BLaER1 (cell line): ENCODE data around the gene SRR.
"Not testable (repeated sequence)": the region's sequence is repeated elsewhere in the genome, so short reads cannot be mapped to it uniquely, and the experiment has no call there.

Source experiments
- H3K27ac ChIP-seq: shearing (Covaris generic); formaldehyde crosslinking; 2 replicates; pipeline ENCODE4 v1.8.1; 2022
- H3K27me3 ChIP-seq: shearing (Covaris generic); formaldehyde crosslinking; 2 replicates; pipeline ENCODE4 v1.8.1; 2022
- H3K36me3 ChIP-seq: shearing (Covaris generic); formaldehyde crosslinking; 2 replicates; pipeline ENCODE4 v1.8.1; 2022
- H3K4me1 ChIP-seq: shearing (Covaris generic); formaldehyde crosslinking; 2 replicates; pipeline ENCODE4 v1.8.1; 2022
- H3K4me2 ChIP-seq: shearing (Covaris generic); formaldehyde crosslinking; 2 replicates; pipeline ENCODE4 v1.8.1; 2022
- H3K4me3 ChIP-seq: shearing (Covaris generic); formaldehyde crosslinking; 2 replicates; pipeline ENCODE4 v1.8.1; 2022
- H3K9ac ChIP-seq: shearing (Covaris generic); formaldehyde crosslinking; 2 replicates; pipeline ENCODE4 v1.8.1; 2022
- H3K9me3 ChIP-seq: shearing (Covaris generic); formaldehyde crosslinking; 2 replicates; pipeline ENCODE4 v1.8.1; 2022
- H4K20me1 ChIP-seq: shearing (Covaris generic); formaldehyde crosslinking; 2 replicates; pipeline ENCODE4 v1.8.1; 2022
- Cebpa-rat ChIP-seq: shearing (Covaris generic); IDR thresholded peaks from 2 replicates; pipeline ENCODE4 v1.8.1; 2022

Gene SRR

GRCh38 chr17:2303204-2304188, at the start of gene SRR, which contains the start of gene SMG6:
SRR (plus strand) TSS chr17:2303950; CDS start chr17:2315561, 11,611 bp downstream.
SMG6 (minus strand) TSS chr17:2303785; CDS start chr17:2303720, 65 bp downstream.
- H3K27me3 ChIP-seq: no peaks in the 10 kb centered on the region
- H3K36me3 ChIP-seq: peaks cover 29% of the 10 kb centered on the region
- peak within 1 kb of the TSS; percentile 90 for H3K4me3 ChIP-seq
- peak within 1 kb of the TSS; percentile 91 for H3K27ac ChIP-seq
- H3K9me3 ChIP-seq: no peaks in the 10 kb centered on the region
- H4K20me1 ChIP-seq: peaks cover 49% of the 10 kb centered on the region
- H3K9ac ChIP-seq: peak within 1 kb of the TSS; percentile 93
- TF ChIP-seq Cebpa-rat: no peak
- H3K4me2 ChIP-seq: peak within 1 kb of the TSS; percentile 89
- H3K4me1 ChIP-seq: peaks cover 28% of the 10 kb centered on the region

- Histone ChIP-seq H3K9me3 (peaks cover 23% of the 10 kb centered on the region), H3K27ac (peak overlapping the region; percentile 76), H3K4me2 (peak overlapping the region; percentile 75), H3K4me1 (peaks cover 64% of the 10 kb centered on the region), H3K9ac (peak overlapping the region; percentile 49; the same call in 1 of the 2 replicates), H3K36me3 (peaks cover 44% of the 10 kb centered on the region)
- not testable (repeated sequence) for H4K20me1 ChIP-seq, H3K4me3 ChIP-seq, H3K27me3 ChIP-seq
Measured at GRCh38 chr17:2258830-2259229, 44.9 kb upstream of the SRR start.

- Histone ChIP-seq H3K9ac (peak overlapping the region; percentile 49), H3K4me2 (peak overlapping the region; percentile 75), H3K27me3 (no peaks in the 10 kb centered on the region), H3K36me3 (peaks cover 32% of the 10 kb centered on the region), H3K4me1 (peaks cover 75% of the 10 kb centered on the region), H3K9me3 (peaks cover 20% of the 10 kb centered on the region), H3K4me3 (peak overlapping the region; percentile 1; the same call in 1 of the 2 replicates), H4K20me1 (no peaks in the 10 kb centered on the region), H3K27ac (peak overlapping the region; percentile 76)
- TF ChIP-seq Cebpa-rat: no peak
Measured at GRCh38 chr17:2259769-2260536, 43.8 kb upstream of the SRR start.

- H3K4me1 ChIP-seq: peaks cover 92% of the 10 kb centered on the region
- peaks cover 12% of the 10 kb centered on the region for H3K36me3 ChIP-seq
- H4K20me1 ChIP-seq: no peaks in the 10 kb centered on the region
- peaks cover 5% of the 10 kb centered on the region; the same call in 1 of the 2 replicates for H3K9me3 ChIP-seq
- H3K9ac ChIP-seq: no peak overlapping the region
- TF ChIP-seq Cebpa-rat: no peak
- H3K27ac ChIP-seq: peak overlapping the region; percentile 18; the same call in 1 of the 2 replicates
- H3K27me3 ChIP-seq: no peaks in the 10 kb centered on the region
- H3K4me3 ChIP-seq: no peak overlapping the region
- H3K4me2 ChIP-seq: peak overlapping the region; percentile 82
Measured at GRCh38 chr17:2262135-2262587, 41.6 kb upstream of the SRR start.

GRCh38 chr17:2263183-2264066, 40.3 kb upstream of the SRR start:
- Histone ChIP-seq H3K4me3 (no peak overlapping the region), H3K4me2 (peak overlapping the region; percentile 82), H3K27ac (peak overlapping the region; percentile 84)

GRCh38 chr17:2264067-2264860, 39.5 kb upstream of the SRR start:
- H3K27me3 ChIP-seq: no peaks in the 10 kb centered on the region
- H3K27ac ChIP-seq: peak overlapping the region; percentile 84
- H3K9me3 ChIP-seq: no peaks in the 10 kb centered on the region
- H3K9ac ChIP-seq: peak overlapping the region; percentile 68; the same call in 1 of the 2 replicates
- peaks cover 99% of the 10 kb centered on the region for H3K4me1 ChIP-seq
- peak overlapping the region; percentile 82 for H3K4me2 ChIP-seq
- no peaks in the 10 kb centered on the region for H4K20me1 ChIP-seq
- no peak for TF ChIP-seq Cebpa-rat
- no peak overlapping the region for H3K4me3 ChIP-seq
- peaks cover 17% of the 10 kb centered on the region; the same call in 1 of the 2 replicates for H3K36me3 ChIP-seq

More at GRCh38 chr17:2263183-2264066, 40.3 kb upstream of the SRR start:
- Histone ChIP-seq H3K27me3 (no peaks in the 10 kb centered on the region), H3K4me1 (peaks cover 100% of the 10 kb centered on the region), H4K20me1 (no peaks in the 10 kb centered on the region), H3K9me3 (no peaks in the 10 kb centered on the region), H3K9ac (0 out of 2 replicates have a peak overlapping the region, but pooled peaks have one; percentile 6), H3K36me3 (peaks cover 9% of the 10 kb centered on the region; the same call in 1 of the 2 replicates)
- no peak for TF ChIP-seq Cebpa-rat

- H3K27ac ChIP-seq: peak overlapping the region; percentile 84
- peaks cover 96% of the 10 kb centered on the region for H3K4me1 ChIP-seq
Measured at GRCh38 chr17:2265166-2265565, 38.6 kb upstream of the SRR start.

More at GRCh38 chr17:2265166-2265565, 38.6 kb upstream of the SRR start:
- H3K36me3 ChIP-seq: peaks cover 26% of the 10 kb centered on the region
- H3K4me3 ChIP-seq: peak overlapping the region; percentile 36; the same call in 1 of the 2 replicates
- H3K9me3 ChIP-seq, H4K20me1 ChIP-seq, H3K27me3 ChIP-seq: not testable (repeated sequence)
- H3K4me2 ChIP-seq: peak overlapping the region; percentile 82
- peak overlapping the region; percentile 68 for H3K9ac ChIP-seq
